Astrocyte (in vitro differentiated cells and primary cell): Measurements from ENCODE around the gene COLGALT1. TPM values are rescaled to one million over a fixed set of nuclear protein-coding genes. Genes with fewer than 3 reads are reported as not detected.

Source experiments
- DNase-seq: peaks from one replicate; pipeline ENCODE4 v3.0.0-alpha.2; 2010; ENCODE audit warnings: low read depth
- FAIRE-seq: peaks from 2 replicates; lab custom pipeline; 2011; peaks lifted over from hg19 to GRCh38; lab: Jason Lieb, UNC
- H2AFZ ChIP-seq: 2 replicates; pipeline ENCODE4 v1.6.0; 2012; ENCODE audit warnings: low read depth, low read length, inconsistent platforms
- H3K27ac ChIP-seq: 2 replicates; pipeline ENCODE4 v1.5.1; 2011; ENCODE audit warnings: low read depth, low read length, inconsistent platforms
- H3K27me3 ChIP-seq: 2 replicates; pipeline ENCODE4 v1.6.0; 2011; ENCODE audit warnings: low read length, inconsistent platforms; ENCODE audit not compliant: insufficient read depth
- H3K36me3 ChIP-seq: 2 replicates; pipeline ENCODE4 v1.5.1; 2011; ENCODE audit warnings: low read length, inconsistent platforms; ENCODE audit not compliant: insufficient read depth
- H3K4me1 ChIP-seq: 2 replicates; pipeline ENCODE4 v1.5.1; 2011; ENCODE audit warnings: low read length, inconsistent platforms; ENCODE audit not compliant: insufficient read depth
- H3K4me2 ChIP-seq: 2 replicates; pipeline ENCODE4 v1.6.0; 2012; ENCODE audit warnings: low read length, inconsistent platforms
- H3K4me3 ChIP-seq: 2 replicates; pipeline ENCODE4 v1.5.1; 2011; ENCODE audit warnings: low read depth, mild to moderate bottlenecking, low read length, inconsistent platforms; ENCODE audit not compliant: insufficient read depth
- H3K79me2 ChIP-seq: 2 replicates; pipeline ENCODE4 v1.6.0; 2012; ENCODE audit warnings: mild to moderate bottlenecking, low read length, inconsistent platforms; ENCODE audit not compliant: insufficient read depth
- H3K9ac ChIP-seq: 2 replicates; pipeline ENCODE4 v1.6.0; 2012; ENCODE audit warnings: mild to moderate bottlenecking, low read length, inconsistent platforms
- H3K9me3 ChIP-seq: 2 replicates; pipeline ENCODE4 v1.5.1; 2012; ENCODE audit warnings: low read depth, mild to moderate bottlenecking, low read length, inconsistent platforms; ENCODE audit not compliant: insufficient read depth
- H4K20me1 ChIP-seq: 2 replicates; pipeline ENCODE4 v1.6.0; 2012; ENCODE audit warnings: low read length, inconsistent platforms; ENCODE audit not compliant: insufficient read depth
- H3K27ac Mint-ChIP-seq: one replicate; pipeline ENCODE4 v1.8.0; 2021; ENCODE audit warnings: mild to moderate bottlenecking, mixed read lengths; ENCODE audit not compliant: unreplicated experiment
- H3K27me3 Mint-ChIP-seq: one replicate; pipeline ENCODE4 v1.8.0; 2021; ENCODE audit warnings: low read depth, mixed read lengths; ENCODE audit not compliant: unreplicated experiment
- H3K36me3 Mint-ChIP-seq: one replicate; pipeline ENCODE4 v1.8.0; 2021; ENCODE audit warnings: low read depth, mixed read lengths; ENCODE audit not compliant: unreplicated experiment
- H3K4me1 Mint-ChIP-seq: one replicate; pipeline ENCODE4 v1.8.0; 2021; ENCODE audit warnings: low read depth, mixed read lengths; ENCODE audit not compliant: unreplicated experiment
- H3K4me3 Mint-ChIP-seq: one replicate; pipeline ENCODE4 v1.8.0; 2021; ENCODE audit warnings: mild to moderate bottlenecking, moderate library complexity, mixed read lengths; ENCODE audit not compliant: unreplicated experiment
- H3K9me3 Mint-ChIP-seq: one replicate; pipeline ENCODE4 v1.8.0; 2021; ENCODE audit warnings: mild to moderate bottlenecking, mixed read lengths; ENCODE audit not compliant: unreplicated experiment
- EZH2 ChIP-seq: IDR thresholded peaks from 2 replicates; pipeline ENCODE4 v1.6.1; 2012; ENCODE audit warnings: mild to moderate bottlenecking, low read length, inconsistent platforms; ENCODE audit not compliant: insufficient read depth
- total RNA-seq: library from RNA; stranded (reverse); gene quantifications from 2 replicates; pipeline ENCODE4 v1.2.1, GENCODE V29; 2021
- TF ChIP-seq, protein P1 (sequence below): IDR thresholded peaks from 2 replicates; pipeline ENCODE4 v1.5.1; 2011; ENCODE audit warnings: low read depth, mild to moderate bottlenecking, inconsistent platforms, low read length, moderate library complexity; ENCODE audit not compliant: insufficient read depth

The COLGALT1 gene
- total RNA-seq, 1 donor from 2014 or later, result 137 TPM

DNA sequence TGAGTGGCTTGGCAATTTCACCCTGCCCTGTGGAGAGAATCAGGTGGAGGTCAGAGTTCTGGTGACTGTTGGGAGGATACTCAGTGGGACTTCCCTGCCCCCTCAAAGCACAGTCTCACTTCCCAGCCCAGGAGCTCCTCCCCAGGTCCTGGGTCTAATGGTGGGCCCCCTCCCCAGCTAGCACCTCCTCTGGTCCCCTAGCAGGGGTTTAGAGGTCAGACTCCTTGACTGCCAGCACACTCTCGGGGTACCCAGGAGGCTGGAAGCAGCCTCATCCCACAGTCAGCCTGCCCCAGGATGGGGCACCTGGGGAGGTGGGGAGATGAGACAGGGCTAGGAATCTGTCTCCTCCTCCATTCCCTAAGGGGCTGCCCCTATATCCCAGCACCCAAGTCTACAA lies 65.2 kb downstream of the COLGALT1 start:
- H3K4me1 Mint-ChIP-seq, result no peaks in the 10 kb centered on the region
- no peaks in the 10 kb centered on the region for H3K27me3 ChIP-seq
- DNase-seq, result no peak

DNA sequence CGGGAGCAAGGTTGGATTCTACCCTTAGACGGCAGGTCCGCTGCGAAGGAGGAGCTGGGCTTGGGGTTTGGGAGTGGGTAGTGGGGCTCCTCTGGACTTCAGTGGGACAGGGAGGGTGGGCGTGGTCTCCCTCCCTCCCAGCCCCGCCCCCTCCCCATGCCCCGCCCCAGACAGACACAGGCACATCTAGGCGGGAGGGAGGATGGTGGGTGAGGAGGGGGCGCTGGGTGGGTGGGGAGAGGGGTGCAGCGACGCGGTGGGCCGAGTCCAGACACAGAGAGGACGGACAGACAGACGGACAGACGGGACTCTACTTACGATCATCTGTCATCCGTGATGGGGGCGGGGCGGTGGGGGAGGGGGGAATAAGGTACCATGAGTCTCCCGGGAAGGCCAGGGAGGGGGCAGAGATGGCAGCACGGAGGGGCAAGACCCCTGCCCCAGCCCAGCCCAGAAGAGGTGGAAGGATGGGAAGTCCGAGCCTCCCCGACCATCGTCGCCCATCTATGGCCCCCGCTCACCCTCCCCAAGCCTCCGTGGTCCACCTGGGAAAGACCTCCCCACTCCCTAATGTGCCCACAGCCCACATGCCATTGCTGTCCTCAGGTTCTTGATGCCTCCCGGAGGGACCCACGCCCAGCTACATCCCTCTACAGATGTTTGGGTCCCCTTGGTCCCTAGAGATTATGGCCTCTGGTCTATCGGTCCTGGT lies 67.9 kb downstream of the COLGALT1 start:
- Histone ChIP-seq H3K27ac (no peak overlapping the region), H3K79me2 (no peaks in the 10 kb centered on the region), H3K9ac (no peak overlapping the region), H3K36me3 (no peaks in the 10 kb centered on the region), H3K27me3 (no peaks in the 10 kb centered on the region), H3K4me2 (no peak overlapping the region), H4K20me1 (no peaks in the 10 kb centered on the region), H2AFZ (no peak overlapping the region), H3K4me3 (no peak overlapping the region), H3K9me3 (no peaks in the 10 kb centered on the region), H3K4me1 (no peaks in the 10 kb centered on the region)
- no peak for TF ChIP-seq EZH2
- TF ChIP-seq, protein P1, sequence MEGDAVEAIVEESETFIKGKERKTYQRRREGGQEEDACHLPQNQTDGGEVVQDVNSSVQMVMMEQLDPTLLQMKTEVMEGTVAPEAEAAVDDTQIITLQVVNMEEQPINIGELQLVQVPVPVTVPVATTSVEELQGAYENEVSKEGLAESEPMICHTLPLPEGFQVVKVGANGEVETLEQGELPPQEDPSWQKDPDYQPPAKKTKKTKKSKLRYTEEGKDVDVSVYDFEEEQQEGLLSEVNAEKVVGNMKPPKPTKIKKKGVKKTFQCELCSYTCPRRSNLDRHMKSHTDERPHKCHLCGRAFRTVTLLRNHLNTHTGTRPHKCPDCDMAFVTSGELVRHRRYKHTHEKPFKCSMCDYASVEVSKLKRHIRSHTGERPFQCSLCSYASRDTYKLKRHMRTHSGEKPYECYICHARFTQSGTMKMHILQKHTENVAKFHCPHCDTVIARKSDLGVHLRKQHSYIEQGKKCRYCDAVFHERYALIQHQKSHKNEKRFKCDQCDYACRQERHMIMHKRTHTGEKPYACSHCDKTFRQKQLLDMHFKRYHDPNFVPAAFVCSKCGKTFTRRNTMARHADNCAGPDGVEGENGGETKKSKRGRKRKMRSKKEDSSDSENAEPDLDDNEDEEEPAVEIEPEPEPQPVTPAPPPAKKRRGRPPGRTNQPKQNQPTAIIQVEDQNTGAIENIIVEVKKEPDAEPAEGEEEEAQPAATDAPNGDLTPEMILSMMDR, result no peak
- Mint-ChIP-seq H3K27ac (no peak overlapping the region), H3K27me3 (peaks cover 6% of the 10 kb centered on the region), H3K4me1 (no peaks in the 10 kb centered on the region), H3K36me3 (no peaks in the 10 kb centered on the region), H3K9me3 (peaks cover 9% of the 10 kb centered on the region), H3K4me3 (no peak overlapping the region)
- DNase-seq (no peak), FAIRE-seq (no peak)

More for the DNA sequence above, 65.2 kb downstream of the COLGALT1 start:
- Mint-ChIP-seq H3K36me3 (no peaks in the 10 kb centered on the region), H3K27ac (no peak overlapping the region), H3K27me3 (peaks cover 11% of the 10 kb centered on the region), H3K4me3 (no peak overlapping the region), H3K9me3 (peaks cover 13% of the 10 kb centered on the region)
- FAIRE-seq, result no peak
- no peaks in the 10 kb centered on the region for H3K79me2 ChIP-seq
- no peaks in the 10 kb centered on the region for H3K9me3 ChIP-seq
- H3K36me3 ChIP-seq, result no peaks in the 10 kb centered on the region
- H3K4me2 ChIP-seq, result no peak overlapping the region
- no peak overlapping the region for H3K27ac ChIP-seq
- no peak overlapping the region for H3K9ac ChIP-seq
- no peak overlapping the region for H2AFZ ChIP-seq
- TF ChIP-seq EZH2, result no peak
- no peak overlapping the region for H3K4me3 ChIP-seq
- H4K20me1 ChIP-seq, result no peaks in the 10 kb centered on the region
- no peaks in the 10 kb centered on the region for H3K4me1 ChIP-seq

DNA sequence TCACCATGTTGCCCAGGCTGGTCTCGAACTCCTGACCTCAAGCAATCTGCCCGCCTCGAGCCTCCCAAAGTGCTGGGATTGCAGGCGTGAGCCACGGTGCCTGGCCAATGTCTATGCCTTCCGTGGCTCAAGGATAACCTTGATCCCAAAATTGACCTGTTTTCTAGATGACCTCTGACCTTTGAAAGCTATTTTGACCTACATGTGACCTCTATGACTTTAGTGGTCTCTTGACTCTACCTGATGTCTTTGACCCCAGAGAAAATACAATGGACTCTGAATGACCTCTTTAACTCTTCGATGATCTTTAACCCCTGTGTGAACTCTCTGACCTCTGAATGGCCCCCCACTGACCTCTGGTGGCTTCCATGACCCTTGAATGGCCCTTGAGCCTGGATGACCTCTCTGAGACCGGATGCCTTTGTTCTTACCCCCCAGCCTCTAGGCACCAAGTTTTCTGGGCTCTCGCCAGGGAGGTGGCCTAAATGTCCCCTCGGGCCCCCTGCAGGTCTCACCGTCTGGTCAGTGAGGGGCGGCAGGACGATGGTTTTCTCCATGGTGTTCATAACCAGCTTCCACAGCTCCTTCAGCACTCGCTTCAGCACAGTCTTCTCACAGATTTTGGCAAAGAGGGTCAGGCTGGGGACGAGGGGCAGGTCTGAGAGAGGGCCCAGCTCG lies 69.0 kb downstream of the COLGALT1 start:
- DNase-seq (no peak), FAIRE-seq (no peak)
- H3K9me3 Mint-ChIP-seq, result peaks cover 9% of the 10 kb centered on the region
- H2AFZ ChIP-seq, result no peak overlapping the region
- no peak overlapping the region for H3K4me2 ChIP-seq
- H3K9ac ChIP-seq, result no peak overlapping the region
- no peaks in the 10 kb centered on the region for H3K27me3 ChIP-seq
- H3K79me2 ChIP-seq, result no peaks in the 10 kb centered on the region
- H3K9me3 ChIP-seq, result no peaks in the 10 kb centered on the region
- no peaks in the 10 kb centered on the region for H3K4me1 ChIP-seq
- no peaks in the 10 kb centered on the region for H3K36me3 ChIP-seq
- H3K36me3 Mint-ChIP-seq, result no peaks in the 10 kb centered on the region
- TF ChIP-seq, protein P1, result no peak
- no peak for TF ChIP-seq EZH2
- H3K27ac Mint-ChIP-seq, result no peak overlapping the region
- H3K27ac ChIP-seq, result no peak overlapping the region
- H3K4me1 Mint-ChIP-seq, result no peaks in the 10 kb centered on the region
- H3K4me3 Mint-ChIP-seq, result no peak overlapping the region
- peaks cover 6% of the 10 kb centered on the region for H3K27me3 Mint-ChIP-seq
- no peaks in the 10 kb centered on the region for H4K20me1 ChIP-seq
- H3K4me3 ChIP-seq, result no peak overlapping the region
